ENCODE data around the gene TMEM233. TPM values are rescaled to one million over a fixed set of nuclear protein-coding genes. Genes with fewer than 3 reads are reported as not detected.

Gene TMEM233
- total and polyA plus RNA-seq, 9 of the 15 experiments (the other 6 are each of a cell fraction or from before 2014, with no cell fraction given): 0.04 to 0.17 (median 0.07) TPM; not detected in 2

DNA sequence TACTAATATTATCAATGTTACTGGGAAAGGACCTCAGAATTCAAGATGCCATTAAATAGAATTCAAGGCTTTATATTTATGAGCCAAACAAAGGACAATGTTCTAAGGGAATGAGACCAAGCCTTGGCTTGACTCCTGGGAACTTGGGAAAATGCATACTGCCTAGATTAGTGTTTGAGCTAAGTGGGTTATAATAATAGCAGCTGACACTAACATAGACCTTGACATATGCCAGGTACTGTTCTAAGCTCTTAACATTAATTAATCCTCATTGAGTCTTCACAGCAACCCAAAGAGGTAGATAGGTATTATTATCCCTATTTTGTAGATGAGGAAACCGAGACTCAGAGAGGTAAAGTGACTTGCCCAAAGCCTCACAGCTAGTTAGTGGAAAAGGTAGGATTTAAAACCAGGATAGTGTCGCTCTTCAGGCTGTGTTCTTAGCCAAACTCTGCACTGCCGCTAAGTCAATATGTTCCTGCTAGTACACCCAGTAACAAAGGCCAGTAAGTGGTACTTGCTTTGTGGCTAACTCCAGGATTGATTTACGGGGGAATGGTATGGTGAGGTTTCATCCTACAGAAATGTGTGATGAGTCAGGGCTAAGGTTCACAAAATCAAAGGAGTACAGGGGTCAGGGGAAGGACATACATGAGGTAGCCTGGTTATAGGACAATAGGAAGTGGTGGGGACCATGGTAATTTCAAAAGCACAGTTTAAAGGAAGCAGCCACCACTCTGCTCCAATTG lies 38.5 kb downstream of the TMEM233 start:
- no peak for ATAC-seq
- H4K20me1 ChIP-seq (replicated peaks; ENCODE audit: control insufficient read depth, insufficient read depth, low read length): no peaks in the 10 kb centered on the region
- no peak for FAIRE-seq
- H3K4me3 ChIP-seq: no peak overlapping the region
- no peaks in the 10 kb centered on the region for H3K9me1 ChIP-seq (ENCODE audit: control insufficient read depth, insufficient read depth, low read length)
- no peak overlapping the region for H3K4me2 ChIP-seq (ENCODE audit: insufficient read depth, low read length)
- no peaks in the 10 kb centered on the region for H3K9me3 ChIP-seq (replicated peaks; ENCODE audit: control insufficient read depth, insufficient read depth, low read depth, low read length)
- ChIA-PET POLR2A (no interaction called here), CTCF (ENCODE audit: low intra/inter-chr PET ratio) (no interaction called here)
- no peaks in the 10 kb centered on the region for H3K36me3 ChIP-seq (ENCODE audit: control insufficient read depth, insufficient read depth, low read length)
- TF ChIP-seq U2AF2 (optimal IDR thresholded peaks at IDR 0.05; ENCODE audit: low read depth, low read length) (no peak), MEIS2 (IDR thresholded peaks at IDR 0.05; ENCODE audit: partially characterized antibody) (peak; percentile 58), POLR2G (IDR thresholded peaks at IDR 0.05; ENCODE audit: low read depth, low read length) (no peak)
- TF ChIP-seq, protein P1, sequence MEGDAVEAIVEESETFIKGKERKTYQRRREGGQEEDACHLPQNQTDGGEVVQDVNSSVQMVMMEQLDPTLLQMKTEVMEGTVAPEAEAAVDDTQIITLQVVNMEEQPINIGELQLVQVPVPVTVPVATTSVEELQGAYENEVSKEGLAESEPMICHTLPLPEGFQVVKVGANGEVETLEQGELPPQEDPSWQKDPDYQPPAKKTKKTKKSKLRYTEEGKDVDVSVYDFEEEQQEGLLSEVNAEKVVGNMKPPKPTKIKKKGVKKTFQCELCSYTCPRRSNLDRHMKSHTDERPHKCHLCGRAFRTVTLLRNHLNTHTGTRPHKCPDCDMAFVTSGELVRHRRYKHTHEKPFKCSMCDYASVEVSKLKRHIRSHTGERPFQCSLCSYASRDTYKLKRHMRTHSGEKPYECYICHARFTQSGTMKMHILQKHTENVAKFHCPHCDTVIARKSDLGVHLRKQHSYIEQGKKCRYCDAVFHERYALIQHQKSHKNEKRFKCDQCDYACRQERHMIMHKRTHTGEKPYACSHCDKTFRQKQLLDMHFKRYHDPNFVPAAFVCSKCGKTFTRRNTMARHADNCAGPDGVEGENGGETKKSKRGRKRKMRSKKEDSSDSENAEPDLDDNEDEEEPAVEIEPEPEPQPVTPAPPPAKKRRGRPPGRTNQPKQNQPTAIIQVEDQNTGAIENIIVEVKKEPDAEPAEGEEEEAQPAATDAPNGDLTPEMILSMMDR (IDR thresholded peaks at IDR 0.05 in 2 of 3, conservative IDR thresholded peaks at IDR 0.05 in 1 of 3; ENCODE audit: insufficient read depth in 2 of 3, low read depth in 1 of 3, low read length in 3 of 3): no peak
- WGBS (ENCODE audit: insufficient coverage, low coverage, missing lambda C conversion rate): 12% methylated on average over 4 of the region's 4 CpGs
- no TSS peak for BruUV-seq (replicated peaks)
- no peak overlapping the region for H2AFZ ChIP-seq (ENCODE audit: low read depth, low read length)
- no peaks in the 10 kb centered on the region for H3K79me2 ChIP-seq (ENCODE audit: control insufficient read depth, insufficient read depth, low read length)
- peaks cover 0 to 14% of the 10 kb centered on the region in 2 experiments; a peak in 2 of 5 replicates for H3K4me1 ChIP-seq (replicated peaks in 1 of 2; ENCODE audit: control insufficient read depth in 2 of 2, insufficient read depth in 2 of 2, low read length in 2 of 2)
- DNase-seq (ENCODE audit: extremely low read depth in 1 of 4, low spot score in 3 of 4): no peak
- H3K27ac ChIP-seq (ENCODE audit: extremely low read depth, low read depth, low read length): no peak overlapping the region
- in situ Hi-C loops (cut with MboI) (no loop called here), intact Hi-C loops (cut with micrococcal nuclease) (loop anchor here (5.0 kb wide), 1 partner anchor 40 kb away; the partner anchor contains the start of gene TMEM233)
- no peak overlapping the region for H3K9ac ChIP-seq (ENCODE audit: insufficient read depth in 1 of 2, low read depth in 2 of 2, low read length in 2 of 2)
- H3K27me3 ChIP-seq (ENCODE audit: control insufficient read depth in 2 of 2, insufficient read depth in 2 of 2, low read length in 2 of 2): peaks cover 3 to 25% of the 10 kb centered on the region in 2 experiments; a peak in 2 of 5 replicates

Measured in K562 (cell line).